NCI-H82 treated with DMSO at 0.1 percent for 48 hours (cell line): ENCODE results near the gene DBN1.

Source experiments
- DNase-seq: peaks from one replicate; lab custom pipeline; 2025; ENCODE audit not compliant: unreplicated experiment; lab: John Stamatoyannopoulos, UW

DBN1 gene

DNA sequence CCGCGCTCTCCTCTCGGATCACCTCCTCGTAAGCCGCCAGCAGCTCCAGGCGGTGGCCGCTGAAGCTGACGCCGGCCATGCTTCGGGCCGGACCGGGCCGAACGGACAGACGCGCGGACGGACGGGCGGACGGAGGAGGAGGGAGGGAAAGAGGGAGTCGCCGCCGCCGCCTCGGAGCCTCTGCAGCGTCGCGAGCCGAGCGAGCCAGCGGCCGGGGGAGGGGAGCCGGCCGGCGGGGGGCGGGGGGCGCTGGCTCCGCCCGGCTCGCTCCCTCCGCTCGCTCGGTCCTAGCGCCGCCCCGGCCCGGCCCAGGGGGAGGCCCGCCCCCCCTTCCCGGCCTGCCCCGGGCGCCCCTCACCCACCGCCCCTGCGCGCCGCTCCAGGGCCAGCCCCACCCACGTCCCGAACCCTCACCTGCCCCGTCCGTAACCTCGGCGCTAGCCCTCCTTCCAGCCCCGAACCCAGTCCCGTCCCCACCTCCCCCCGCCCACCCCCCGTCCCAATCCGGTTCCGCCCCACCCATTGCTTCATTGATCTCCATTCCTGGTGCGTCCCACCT lies at the start of gene DBN1:
Gene DBN1, minus strand, starts transcription at position 192 of the 559 bp plus-strand sequence. Its CDS starts 113 bp downstream, at position 79.
- peak; percentile 23 for DNase-seq

DNA sequence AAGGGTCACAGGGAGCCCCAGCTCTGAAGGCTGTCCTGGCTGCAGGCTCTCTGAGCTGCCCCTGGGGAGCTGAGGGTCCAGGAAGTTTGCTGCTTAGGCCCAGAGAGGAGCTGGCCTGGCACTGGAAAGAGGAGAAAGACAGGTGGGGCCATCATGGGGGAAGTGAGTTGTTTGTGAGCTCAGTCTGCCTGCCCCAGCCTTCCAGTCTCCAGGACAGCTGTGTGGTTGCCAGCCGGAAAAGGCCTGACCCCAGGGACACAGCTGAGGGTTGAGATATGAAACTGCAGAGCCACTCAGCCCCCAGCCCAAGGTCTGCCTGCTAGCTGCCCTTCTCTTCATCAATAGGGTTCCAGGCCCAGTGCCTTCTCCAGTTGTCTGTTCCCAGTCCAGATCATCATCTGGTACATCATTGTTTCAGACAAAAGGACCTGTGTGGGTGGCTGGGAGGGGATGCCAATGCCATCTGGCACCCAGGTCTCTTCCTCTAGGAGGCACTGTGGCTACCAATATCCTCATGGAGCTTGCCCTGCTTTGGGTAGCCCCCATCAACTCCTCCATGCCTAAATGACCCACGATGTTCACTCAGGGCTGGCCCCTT lies 47.6 kb upstream of the DBN1 start:
- no peak for DNase-seq

GRCh38 chr5:177520271-177520670 lies 46.8 kb upstream of the DBN1 start:
- no peak for DNase-seq

DNA sequence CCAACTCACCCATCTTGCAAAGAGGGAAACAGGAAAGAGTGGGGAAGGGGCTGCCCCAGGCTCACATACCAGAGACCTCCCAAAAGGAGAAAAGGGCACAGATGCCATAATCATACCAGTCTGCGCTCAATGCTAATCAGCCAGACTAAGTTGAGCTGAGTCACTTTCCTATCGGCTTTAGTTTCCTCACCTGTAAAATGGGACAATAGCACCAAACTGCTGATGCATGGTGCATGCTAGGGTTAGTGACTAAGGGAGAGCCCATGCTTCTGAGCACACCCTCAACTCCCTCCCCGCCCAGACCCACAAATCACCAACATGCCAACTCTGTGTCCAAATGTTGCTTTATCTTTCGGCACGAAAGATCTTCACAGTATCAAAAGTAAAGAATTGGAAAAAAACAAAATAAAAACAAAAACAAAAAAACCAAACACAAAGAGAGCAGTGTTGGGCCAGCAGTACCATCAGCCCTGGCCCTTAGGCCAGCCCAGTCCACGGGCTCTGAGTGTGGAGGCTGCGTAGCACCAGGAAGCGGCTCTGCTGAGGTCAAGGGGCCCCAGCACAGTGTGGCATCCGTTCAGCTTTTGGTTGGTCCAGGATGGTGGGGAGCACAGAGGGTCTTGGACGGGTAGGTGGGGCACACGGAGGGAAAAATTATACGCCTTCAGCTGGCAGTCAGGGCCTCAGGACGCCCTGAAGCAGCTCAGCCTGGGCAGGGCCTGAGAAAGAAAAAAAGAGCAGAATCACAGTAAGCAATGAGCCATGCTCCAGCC lies 46.2 kb upstream of the DBN1 start:
- no peak for DNase-seq

GRCh38 chr5:177516601-177517568 lies 43.5 kb upstream of the DBN1 start, which contains the start of gene DDX41:
DDX41 (minus strand) TSS chr5:177516961; CDS start chr5:177516945, 16 bp downstream.
- DNase-seq: peak; percentile 91

- no peak for DNase-seq
Observed at GRCh38 chr5:177515580-177515979, 42.1 kb upstream of the DBN1 start.

GRCh38 chr5:177514541-177514940 lies 41.1 kb upstream of the DBN1 start:
- DNase-seq: no peak

- DNase-seq: no peak
Observed at GRCh38 chr5:177513500-177513899, 40.1 kb upstream of the DBN1 start.

GRCh38 chr5:177512736-177513380 lies 39.4 kb upstream of the DBN1 start:
- DNase-seq: no peak

DNA sequence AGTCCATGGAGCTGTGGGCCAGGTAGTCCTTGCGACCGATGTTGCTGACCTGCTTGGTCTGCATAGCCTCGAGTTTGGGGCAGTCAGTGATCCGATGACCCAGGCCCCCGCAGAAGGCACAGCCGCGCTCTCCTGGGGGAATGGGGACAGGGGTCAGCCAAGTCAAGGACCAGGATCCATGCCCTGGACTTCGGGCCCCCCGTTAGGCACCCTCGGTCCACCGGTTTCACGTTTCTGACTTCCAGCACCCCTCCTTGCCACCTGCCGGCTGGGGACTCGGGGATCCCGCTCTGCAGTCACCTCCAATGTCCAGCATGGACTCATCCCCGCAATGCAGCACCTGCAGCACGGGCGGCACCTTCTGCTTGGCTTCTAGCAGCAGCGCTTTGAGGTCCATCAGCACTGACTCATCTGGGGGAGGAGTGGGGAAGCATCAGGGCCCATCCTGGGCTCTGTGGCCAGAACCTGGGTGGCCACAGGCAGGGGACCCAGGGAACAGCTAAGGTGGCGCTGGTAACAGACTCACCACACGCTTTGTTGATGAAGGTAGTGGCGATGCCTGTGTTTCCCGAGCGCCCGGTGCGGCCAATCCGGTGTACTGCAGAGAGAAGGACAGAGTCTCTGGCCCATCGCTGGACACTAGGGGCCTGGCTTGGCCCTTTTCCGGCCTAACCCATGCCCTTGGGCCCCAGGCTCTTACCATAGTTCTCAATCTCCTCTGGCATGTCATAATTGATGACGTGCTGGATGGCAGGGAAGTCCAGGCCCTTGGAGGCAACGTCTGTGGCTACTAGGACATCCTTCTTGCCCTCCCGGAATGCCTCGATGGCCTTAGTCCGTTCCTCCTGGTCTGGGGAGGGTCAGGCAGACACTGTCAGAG lies 38.6 kb upstream of the DBN1 start:
- no peak for DNase-seq

DNA sequence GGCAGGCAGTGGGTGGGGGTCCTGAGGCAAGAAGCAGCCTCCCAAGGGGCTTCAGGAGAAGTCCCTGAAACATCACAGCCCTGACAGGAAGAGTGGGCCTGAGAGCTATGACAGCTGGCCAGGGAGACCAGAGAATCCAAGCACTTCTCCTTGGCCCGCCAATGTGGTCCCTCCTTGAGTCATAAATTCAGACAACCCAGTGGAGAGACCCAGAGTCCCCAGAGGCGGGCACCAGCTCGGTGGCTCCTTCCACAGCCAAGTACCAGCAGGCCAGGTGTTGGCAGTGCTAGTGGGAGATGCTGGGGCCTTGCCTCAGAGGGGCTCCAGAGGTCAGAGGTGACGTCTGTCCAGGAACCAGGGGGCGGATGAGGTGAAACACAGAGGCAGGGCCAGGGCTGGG lies 37.7 kb upstream of the DBN1 start:
- DNase-seq: no peak

DNA sequence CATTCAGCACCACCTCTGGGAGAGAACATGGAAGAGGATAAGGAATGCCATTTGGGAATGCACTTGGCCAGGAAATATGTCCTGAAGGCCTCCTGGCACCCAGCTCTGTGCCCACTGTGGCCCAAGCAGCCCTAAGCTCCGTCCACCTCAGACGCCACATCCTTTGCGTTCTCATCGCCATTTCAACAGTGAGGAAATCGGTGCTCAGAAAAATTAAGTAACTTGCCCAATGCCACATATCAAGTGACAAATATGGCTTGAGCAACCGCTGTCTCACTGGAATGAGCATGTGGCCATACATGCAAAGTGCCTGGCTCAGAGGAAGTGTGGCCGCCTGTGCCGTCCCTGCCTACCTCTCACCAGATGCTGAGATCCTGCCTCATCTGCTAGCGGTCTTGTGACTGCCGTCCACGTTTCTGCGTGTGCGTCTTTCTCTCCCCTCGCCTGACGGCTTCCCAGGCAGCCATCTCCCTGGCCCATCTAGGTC lies 37.2 kb upstream of the DBN1 start:
- DNase-seq: no peak

DNA sequence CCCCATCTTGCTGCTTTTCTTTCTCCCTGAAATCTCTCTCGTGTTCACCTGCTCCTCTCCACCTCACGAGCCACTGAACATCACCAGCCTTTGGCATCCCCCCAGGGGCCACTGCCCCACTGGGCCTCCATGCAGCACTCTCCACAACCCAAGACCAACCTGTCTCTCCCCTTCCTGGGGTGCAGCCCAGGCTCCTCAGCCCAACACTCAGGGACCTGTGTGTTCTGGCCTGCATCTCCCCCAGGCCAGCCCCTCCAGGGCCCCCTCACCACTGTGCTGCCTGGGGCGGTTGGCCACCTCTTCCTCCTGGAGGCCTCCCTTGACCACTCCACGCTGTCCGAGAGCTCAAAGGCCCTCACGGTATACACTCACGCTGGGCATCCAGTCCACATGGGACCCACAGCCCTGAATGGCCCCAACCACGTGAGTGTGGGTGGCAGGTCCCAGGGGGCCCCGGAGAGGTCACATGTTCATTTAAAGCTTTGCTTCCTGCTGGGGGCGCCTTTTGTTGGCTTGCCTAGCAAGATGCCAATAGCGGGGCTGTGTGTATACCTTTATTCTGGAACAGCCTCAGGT lies 36.6 kb upstream of the DBN1 start:
- no peak for DNase-seq

- no peak for DNase-seq
Observed at GRCh38 chr5:177509381-177509951, 36.0 kb upstream of the DBN1 start, which contains the start of gene DOK3. DOK3 (minus strand) TSS chr5:177509826; CDS start chr5:177509540, 286 bp downstream.

DNA sequence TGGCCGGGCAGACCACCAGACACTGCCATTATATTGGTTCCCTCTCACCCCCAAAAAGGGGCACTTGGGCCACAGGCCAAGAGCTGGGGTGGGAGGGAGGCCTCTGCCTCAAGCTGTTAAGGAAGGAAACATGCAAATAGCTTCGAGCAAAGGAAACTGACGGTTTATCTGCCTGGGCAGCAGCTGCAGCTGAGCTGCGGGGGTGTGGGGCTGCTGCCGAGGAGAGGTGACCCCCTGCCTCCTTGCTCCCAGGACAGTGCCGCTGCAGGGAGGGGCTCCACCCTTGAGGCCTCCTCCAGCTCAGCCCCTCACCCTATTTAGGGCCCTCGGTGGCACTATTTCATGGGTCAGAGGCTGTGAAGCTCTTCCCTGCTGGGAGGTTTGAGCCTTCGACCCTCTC lies 35.4 kb upstream of the DBN1 start:
- DNase-seq: no peak

DNA sequence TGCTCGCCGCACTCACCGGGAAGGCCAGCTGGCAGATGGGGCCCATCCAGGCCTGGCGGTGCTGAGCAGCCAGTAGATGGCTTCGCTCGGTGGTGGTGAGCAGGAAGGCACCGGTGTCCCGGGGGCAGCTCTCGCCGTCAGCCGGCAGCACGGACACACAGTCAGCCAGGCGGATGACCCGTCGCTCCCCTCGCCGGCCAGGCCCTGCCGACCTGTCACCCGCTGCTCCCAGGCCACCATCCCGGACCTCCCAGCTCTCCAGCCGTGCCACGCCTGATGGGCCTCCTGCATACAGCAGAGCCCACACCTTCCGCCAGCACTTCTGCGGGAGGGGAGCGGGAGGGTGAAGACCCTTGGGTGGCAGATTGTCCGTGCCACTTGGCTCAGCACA lies 34.8 kb upstream of the DBN1 start:
- no peak for DNase-seq

- DNase-seq: no peak
Observed at GRCh38 chr5:177507596-177508220, 34.3 kb upstream of the DBN1 start.

GRCh38 chr5:177507165-177507564 lies 33.7 kb upstream of the DBN1 start:
- DNase-seq: no peak
